Thyroid gland (tissue), 4 donors: ENCODE results near the gene CNFN.

Source experiments
- CTCF ChIP-seq, 6 experiments: fragments of 200-600 bp in 3 of 6; fragments of 450-650 bp in 3 of 6; sonication (generic) in 3 of 6; IDR thresholded peaks; one replicate each; pipeline ENCODE4 v1.5.1; 2016 to 2019; ENCODE audit warnings: antibody characterized with exemption in 6 of 6, mild to moderate bottlenecking in 2 of 6, inconsistent platforms in 1 of 6, moderate library complexity in 1 of 6
- POLR2A ChIP-seq, 2 donors: fragments of 450-650 bp; IDR thresholded peaks; one replicate each; pipeline ENCODE4 v1.6.1; 2017; ENCODE audit warnings: antibody characterized with exemption in 2 of 2, mild to moderate bottlenecking in 2 of 2, moderate library complexity in 1 of 2

- no peak for TF ChIP-seq CTCF (IDR thresholded peaks at IDR 0.05)
- no peak for TF ChIP-seq POLR2A (IDR thresholded peaks at IDR 0.05)
Measured at GRCh38 chr19:42378225-42379215, 11.6 kb downstream of the CNFN start.
